ENCODE measurements around the gene MOB3A. TPM values are rescaled to one million over a fixed set of nuclear protein-coding genes. Genes with fewer than 3 reads are reported as not detected.
A peak's percentile ranks its signal among the peaks of the same experiment; 100 is the strongest.

MOB3A gene
- total and polyA plus RNA-seq, 10 of the 15 experiments (the other 5 are each of a cell fraction or from before 2014, with no cell fraction given), result 7.5 to 229 (median 79.4) TPM

DNA sequence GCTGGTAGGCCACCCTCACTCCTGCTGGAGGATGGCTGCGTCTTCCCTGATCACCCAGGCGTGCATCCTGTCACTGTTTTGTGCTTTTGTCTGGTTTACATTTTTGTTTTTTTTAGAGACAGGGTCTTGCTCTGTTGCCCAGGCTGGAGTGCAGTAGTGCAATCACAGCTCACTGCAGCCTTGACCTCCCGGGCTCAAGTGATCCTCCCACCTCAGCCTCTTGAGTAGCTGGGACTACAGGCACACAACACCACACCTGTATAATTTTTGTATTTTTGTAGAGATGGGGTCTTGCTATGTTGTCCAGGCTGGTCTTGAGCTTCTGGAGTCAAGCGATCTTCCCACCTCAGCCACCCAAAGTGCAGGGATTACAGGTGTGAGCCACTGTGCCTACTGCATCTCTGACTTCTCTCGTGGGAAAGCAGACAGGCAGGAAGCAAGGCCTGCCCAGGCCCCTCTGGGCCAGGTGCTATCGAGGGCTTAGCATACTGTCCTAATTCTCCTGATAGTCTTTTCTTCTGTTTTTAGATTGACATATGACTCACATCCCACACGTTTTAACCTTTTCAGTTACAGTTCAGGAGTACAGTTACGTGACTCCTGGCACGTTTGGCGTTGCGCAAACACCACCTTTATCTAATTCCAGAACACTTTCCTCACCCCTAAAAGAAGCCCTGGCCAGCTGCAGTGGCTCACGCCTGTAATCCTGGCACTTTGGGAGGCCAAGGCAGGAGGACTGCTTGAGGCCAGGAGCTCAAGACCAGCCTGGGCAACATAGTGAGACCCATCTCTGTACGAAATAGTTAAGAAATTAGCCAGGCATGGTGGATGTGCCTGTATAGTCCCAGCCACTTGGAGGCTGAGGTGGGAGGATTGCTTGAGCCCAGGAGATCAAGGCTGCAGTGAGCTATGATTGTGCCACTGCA, 9.2 kb downstream of the MOB3A start (continued):
- TF ChIP-seq JUNB (IDR thresholded peaks at IDR 0.05) (peak; percentile 45; the same call in 1 of the 2 replicates), IKZF2 (IDR thresholded peaks at IDR 0.05) (peak; percentile 53 to 55), ZBED1 (IDR thresholded peaks at IDR 0.05; ENCODE audit: borderline replicate concordance) (peak; percentile 15; the same call in 1 of the 2 replicates), TCF3 (IDR thresholded peaks at IDR 0.05; ENCODE audit: borderline replicate concordance, insufficient read depth, low read depth, low read length) (peak; percentile 76; the same call in 1 of the 2 replicates), MYB (IDR thresholded peaks at IDR 0.05; ENCODE audit: borderline replicate concordance, low read depth, low read length) (peak; percentile 41; the same call in 1 of the 2 replicates), TCF7 (IDR thresholded peaks at IDR 0.05; ENCODE audit: borderline replicate concordance) (0 out of 2 replicates have a peak, but pooled peaks have one; percentile 34), YY1 (IDR thresholded peaks at IDR 0.05; ENCODE audit: low read depth, low read length) (0 out of 2 replicates have a peak, but pooled peaks have one; percentile 19), RUNX3 (IDR thresholded peaks at IDR 0.05; ENCODE audit: low read length) (peak; percentile 27), FOXM1 (IDR thresholded peaks at IDR 0.05; ENCODE audit: low read depth, low read length) (peak; percentile 53), SMARCA5 (IDR thresholded peaks at IDR 0.05) (peak; percentile 88), ETV6 (conservative IDR thresholded peaks at IDR 0.05 in 1 of 2, IDR thresholded peaks at IDR 0.05 in 1 of 2; ENCODE audit: borderline replicate concordance in 1 of 2, low read depth in 1 of 2) (peak in 1 of 2 experiments; percentile 27; a peak in 2 of 4 replicates), BHLHE40 (IDR thresholded peaks at IDR 0.05; ENCODE audit: borderline replicate concordance in 1 of 2, low read depth in 2 of 2, low read length in 1 of 2) (peak; percentile 97), SMAD1 (IDR thresholded peaks at IDR 0.05; ENCODE audit: low read depth, partially characterized antibody) (peak; percentile 10), NFIC (IDR thresholded peaks at IDR 0.05; ENCODE audit: low read depth, low read length) (peak; percentile 57; the same call in 1 of the 2 replicates), NR2F1 (conservative IDR thresholded peaks at IDR 0.05) (peak; percentile 81), POLR2A (IDR thresholded peaks at IDR 0.05; ENCODE audit: low read depth, low read length) (peak; percentile 62), MXI1 (IDR thresholded peaks at IDR 0.05; ENCODE audit: low read depth, low read length) (0 out of 2 replicates have a peak, but pooled peaks have one; percentile 39), ZNF384 (IDR thresholded peaks at IDR 0.05; ENCODE audit: borderline replicate concordance, low read depth, low read length) (peak; percentile 6; the same call in 1 of the 2 replicates), CEBPB (IDR thresholded peaks at IDR 0.05; ENCODE audit: borderline replicate concordance in 1 of 2, low read depth in 2 of 2, low read length in 2 of 2) (peak; percentile 37 to 87; a peak in 3 of 4 replicates), PAX5 (IDR thresholded peaks at IDR 0.05; ENCODE audit: borderline replicate concordance, low read depth, low read length) (peak; percentile 99)
- TF ChIP-seq, protein P1, sequence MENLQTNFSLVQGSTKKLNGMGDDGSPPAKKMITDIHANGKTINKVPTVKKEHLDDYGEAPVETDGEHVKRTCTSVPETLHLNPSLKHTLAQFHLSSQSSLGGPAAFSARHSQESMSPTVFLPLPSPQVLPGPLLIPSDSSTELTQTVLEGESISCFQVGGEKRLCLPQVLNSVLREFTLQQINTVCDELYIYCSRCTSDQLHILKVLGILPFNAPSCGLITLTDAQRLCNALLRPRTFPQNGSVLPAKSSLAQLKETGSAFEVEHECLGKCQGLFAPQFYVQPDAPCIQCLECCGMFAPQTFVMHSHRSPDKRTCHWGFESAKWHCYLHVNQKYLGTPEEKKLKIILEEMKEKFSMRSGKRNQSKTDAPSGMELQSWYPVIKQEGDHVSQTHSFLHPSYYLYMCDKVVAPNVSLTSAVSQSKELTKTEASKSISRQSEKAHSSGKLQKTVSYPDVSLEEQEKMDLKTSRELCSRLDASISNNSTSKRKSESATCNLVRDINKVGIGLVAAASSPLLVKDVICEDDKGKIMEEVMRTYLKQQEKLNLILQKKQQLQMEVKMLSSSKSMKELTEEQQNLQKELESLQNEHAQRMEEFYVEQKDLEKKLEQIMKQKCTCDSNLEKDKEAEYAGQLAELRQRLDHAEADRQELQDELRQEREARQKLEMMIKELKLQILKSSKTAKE (IDR thresholded peaks at IDR 0.05; ENCODE audit: low read depth, poor library complexity, severe bottlenecking), result peak; percentile 58
- TF ChIP-seq, protein P2, sequence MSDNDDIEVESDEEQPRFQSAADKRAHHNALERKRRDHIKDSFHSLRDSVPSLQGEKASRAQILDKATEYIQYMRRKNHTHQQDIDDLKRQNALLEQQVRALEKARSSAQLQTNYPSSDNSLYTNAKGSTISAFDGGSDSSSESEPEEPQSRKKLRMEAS (IDR thresholded peaks at IDR 0.05; ENCODE audit: low read depth, low read length), result peak; percentile 28; the same call in 1 of the 2 replicates
- TF ChIP-seq, protein P3, sequence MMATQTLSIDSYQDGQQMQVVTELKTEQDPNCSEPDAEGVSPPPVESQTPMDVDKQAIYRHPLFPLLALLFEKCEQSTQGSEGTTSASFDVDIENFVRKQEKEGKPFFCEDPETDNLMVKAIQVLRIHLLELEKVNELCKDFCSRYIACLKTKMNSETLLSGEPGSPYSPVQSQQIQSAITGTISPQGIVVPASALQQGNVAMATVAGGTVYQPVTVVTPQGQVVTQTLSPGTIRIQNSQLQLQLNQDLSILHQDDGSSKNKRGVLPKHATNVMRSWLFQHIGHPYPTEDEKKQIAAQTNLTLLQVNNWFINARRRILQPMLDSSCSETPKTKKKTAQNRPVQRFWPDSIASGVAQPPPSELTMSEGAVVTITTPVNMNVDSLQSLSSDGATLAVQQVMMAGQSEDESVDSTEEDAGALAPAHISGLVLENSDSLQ (IDR thresholded peaks at IDR 0.05), result peak; percentile 82

Measured in GM12878 (cell line).